GM18505 (cell line): ENCODE data around the gene TNXB.
A peak's percentile ranks its signal among the peaks of the same experiment; 100 is the strongest.

ENCODE experiments used
- ATAC-seq: cut with Tn5 transposase; IDR thresholded peaks from one replicate; pipeline ENCODE4 v1.9.1; 2021; ENCODE audit not compliant: unreplicated experiment
- POLR2A ChIP-seq: IDR thresholded peaks from 4 replicates; pipeline ENCODE4 v1.6.1; 2011; ENCODE audit warnings: borderline replicate concordance; ENCODE audit not compliant: insufficient read depth, insufficient read length; ENCODE audit errors: extremely low read depth

Gene TNXB, protein sequence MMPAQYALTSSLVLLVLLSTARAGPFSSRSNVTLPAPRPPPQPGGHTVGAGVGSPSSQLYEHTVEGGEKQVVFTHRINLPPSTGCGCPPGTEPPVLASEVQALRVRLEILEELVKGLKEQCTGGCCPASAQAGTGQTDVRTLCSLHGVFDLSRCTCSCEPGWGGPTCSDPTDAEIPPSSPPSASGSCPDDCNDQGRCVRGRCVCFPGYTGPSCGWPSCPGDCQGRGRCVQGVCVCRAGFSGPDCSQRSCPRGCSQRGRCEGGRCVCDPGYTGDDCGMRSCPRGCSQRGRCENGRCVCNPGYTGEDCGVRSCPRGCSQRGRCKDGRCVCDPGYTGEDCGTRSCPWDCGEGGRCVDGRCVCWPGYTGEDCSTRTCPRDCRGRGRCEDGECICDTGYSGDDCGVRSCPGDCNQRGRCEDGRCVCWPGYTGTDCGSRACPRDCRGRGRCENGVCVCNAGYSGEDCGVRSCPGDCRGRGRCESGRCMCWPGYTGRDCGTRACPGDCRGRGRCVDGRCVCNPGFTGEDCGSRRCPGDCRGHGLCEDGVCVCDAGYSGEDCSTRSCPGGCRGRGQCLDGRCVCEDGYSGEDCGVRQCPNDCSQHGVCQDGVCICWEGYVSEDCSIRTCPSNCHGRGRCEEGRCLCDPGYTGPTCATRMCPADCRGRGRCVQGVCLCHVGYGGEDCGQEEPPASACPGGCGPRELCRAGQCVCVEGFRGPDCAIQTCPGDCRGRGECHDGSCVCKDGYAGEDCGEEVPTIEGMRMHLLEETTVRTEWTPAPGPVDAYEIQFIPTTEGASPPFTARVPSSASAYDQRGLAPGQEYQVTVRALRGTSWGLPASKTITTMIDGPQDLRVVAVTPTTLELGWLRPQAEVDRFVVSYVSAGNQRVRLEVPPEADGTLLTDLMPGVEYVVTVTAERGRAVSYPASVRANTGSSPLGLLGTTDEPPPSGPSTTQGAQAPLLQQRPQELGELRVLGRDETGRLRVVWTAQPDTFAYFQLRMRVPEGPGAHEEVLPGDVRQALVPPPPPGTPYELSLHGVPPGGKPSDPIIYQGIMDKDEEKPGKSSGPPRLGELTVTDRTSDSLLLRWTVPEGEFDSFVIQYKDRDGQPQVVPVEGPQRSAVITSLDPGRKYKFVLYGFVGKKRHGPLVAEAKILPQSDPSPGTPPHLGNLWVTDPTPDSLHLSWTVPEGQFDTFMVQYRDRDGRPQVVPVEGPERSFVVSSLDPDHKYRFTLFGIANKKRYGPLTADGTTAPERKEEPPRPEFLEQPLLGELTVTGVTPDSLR (N-terminal part only)

DNA sequence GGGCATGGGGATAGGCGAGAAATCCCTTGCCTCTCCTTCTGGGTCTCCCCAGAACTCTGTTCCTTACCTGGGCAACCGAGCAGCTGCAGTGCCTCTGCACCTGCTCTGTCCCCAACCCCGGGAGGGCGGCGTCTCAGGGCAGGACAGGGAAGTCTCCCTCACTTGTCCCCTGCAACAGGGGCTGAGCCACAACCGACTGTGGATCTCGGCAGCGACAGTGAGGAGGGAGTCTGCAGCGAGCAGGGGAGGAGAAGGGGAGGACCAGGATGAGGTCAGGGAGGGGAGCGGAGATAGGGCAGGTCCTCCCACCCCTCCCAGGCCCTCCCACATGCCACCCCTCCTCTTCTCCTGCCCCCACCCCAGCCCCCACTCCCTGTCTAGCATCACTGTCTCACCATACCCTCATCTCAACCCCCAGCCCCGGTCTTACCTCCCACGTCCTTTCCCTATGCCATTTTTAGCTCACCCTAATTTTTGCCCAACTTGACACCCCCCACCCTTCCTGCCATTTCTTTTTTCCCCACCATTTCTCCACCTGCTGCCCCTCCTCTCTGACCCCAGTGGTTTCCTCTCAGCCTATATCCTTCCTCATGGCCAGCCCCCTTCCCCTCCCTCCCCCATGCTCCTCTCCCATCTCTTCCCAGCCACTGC, at the start of gene TNXB:
TNXB (minus strand) TSS at position 225 of the 651 bp plus-strand sequence. CDS start 11,140 bp downstream, outside the sequence.
- TF ChIP-seq POLR2A: peak; percentile 17
- ATAC-seq: no peak

DNA sequence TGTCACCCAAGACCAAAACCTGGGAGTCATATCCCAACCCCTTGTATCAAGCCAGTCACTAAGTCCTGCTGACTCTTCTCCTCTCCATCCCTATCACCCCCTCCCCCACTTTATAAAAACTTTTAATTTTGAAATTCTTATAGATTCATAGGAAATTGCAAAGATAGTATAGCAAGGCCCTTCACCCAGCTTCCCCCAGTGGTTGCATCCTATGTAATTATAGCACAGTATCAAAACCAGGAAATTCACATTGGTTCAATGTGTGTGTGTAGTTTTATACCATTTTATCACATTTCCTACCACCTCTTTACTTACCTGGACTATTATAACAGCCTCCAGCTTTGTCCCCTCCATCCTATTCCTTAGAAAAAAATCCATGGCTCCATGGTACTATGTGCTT, 48.9 kb upstream of the TNXB start:
- TF ChIP-seq POLR2A: no peak
- no peak for ATAC-seq

DNA sequence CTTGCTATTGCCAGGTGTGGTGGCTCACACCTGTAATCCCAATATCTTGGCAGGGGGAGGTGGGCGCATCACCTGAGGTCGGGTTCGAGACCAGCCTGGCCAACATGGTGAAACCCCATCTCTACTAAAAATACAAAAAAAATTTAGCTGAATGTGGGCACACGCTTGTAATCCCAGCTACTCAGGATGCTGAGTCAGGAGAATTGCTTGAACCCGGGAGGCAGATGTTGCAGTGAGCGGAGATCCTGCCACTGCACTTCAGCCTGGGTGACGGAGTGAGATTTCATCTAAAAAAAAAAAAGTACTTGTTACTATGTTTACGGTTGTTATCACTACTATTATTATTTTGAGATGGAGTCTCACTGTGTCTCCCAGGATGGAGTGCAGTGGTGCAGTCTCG, 47.8 kb upstream of the TNXB start:
- ATAC-seq: no peak
- no peak for TF ChIP-seq POLR2A

DNA sequence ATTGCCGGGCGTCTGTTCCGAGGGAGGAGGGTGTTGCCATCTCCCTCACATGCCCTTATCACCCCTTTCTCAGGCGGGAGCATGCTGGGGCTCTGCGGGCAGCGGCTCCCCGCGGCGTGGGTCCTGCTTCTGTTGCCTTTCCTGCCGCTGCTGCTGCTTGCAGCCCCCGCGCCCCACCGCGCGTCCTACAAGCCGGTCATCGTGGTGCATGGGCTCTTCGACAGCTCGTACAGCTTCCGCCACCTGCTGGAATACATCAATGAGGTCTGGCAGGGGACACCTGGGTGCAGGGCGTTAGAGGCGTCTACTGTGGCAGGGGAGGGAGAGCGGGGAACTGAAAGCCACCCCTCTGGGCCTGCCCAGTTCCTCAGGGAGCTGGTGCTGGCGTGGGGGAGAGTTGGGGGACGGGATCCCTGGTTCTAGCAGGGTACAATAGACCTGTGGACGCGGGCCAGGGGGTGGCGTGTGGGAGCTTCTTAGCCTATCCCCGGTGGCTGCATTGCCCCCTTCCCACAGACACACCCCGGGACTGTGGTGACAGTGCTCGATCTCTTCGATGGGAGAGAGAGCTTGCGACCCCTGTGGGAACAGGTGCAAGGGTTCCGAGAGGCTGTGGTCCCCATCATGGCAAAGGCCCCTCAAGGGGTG, 45.5 kb upstream of the TNXB start:
- ATAC-seq: no peak
- TF ChIP-seq POLR2A: no peak

DNA sequence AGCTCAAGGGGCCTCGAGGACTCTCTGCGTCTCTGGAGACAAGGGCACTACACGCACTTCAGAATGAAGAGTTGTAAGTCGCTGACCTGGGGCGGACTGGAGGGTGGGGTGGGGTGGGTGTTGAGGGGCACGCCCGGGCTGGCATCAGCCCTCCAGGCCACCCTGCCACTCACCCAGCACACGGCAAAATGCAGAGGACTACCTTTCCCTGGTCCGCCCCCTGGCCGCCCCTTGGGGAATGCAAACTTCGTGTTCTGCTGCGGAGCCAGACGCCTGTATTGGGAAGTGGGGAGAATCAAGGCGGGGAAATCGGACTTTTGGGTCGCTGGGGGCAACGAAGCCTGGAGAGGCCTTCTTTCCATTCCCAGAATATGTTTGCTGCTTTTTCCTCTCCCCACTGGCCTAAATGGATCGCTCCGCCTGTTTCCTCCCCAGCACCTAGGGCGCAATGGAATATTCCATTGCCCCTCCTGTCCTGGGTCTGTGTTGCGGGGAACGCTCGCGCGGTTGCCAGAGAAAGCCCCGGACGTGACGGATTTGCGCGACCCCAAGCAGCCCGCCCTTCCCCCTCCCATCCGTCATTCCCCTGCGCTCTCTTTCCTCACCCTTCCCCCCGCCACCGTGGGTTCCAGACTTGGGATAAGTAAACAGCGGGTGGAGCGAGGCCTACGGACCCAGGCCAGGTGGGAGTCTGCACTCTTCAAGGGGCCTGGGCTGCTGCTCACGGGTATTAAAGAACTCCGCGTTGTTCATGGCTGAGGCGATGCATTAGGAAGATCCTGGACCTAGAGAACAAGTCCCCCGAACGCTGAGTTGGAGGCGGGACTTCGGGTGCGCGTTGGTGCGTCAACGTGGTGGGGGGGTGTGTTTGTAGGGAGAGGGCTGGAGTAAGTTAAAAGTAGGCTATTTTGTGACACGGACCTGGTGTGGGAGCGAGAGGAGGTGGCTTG, 44.7 kb upstream of the TNXB start, which contains the start of gene PPT2:
PPT2 (plus strand) TSS at position 578 of the 950 bp plus-strand sequence. CDS start 454 bp downstream, outside the sequence.
- ATAC-seq: no peak
- TF ChIP-seq POLR2A: no peak

DNA sequence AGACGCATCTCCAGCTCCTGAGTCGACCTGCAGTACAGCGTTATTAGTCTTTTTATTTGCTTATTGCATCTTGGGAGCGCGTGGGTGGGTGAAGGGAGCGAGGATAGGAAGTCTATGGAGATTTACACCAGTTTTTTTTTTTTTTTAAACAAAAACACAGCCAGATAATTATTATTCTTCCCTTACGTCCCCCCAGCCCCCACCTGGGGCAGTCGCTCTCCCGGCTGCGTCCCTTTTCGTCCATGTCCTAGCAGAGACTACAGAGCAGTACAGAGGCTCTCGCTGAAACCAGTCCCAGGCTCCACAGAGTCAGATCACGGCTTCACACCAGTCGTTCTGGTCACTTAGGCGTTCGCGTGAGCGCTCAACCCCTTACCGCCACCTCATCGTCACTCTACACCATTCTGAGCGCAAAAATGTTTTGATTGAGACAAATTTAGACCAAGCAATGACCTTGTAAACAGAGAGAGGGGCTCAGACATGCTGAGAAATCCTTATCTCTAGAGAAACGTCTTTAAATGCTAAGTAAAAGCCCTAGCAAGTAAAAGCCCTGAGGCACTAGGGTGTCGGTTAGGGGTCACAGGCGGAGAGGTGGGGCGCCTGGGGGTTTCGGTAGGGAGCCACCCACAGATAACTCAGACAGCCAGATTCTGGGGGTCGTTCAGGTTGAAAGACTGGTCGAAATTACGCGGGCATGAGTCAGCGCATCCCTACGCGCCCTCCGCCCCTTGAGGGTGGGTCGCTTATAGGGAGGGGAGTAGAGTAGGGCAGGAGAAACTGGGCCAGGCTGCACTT, 43.8 kb upstream of the TNXB start:
- no peak for ATAC-seq
- TF ChIP-seq POLR2A: no peak

DNA sequence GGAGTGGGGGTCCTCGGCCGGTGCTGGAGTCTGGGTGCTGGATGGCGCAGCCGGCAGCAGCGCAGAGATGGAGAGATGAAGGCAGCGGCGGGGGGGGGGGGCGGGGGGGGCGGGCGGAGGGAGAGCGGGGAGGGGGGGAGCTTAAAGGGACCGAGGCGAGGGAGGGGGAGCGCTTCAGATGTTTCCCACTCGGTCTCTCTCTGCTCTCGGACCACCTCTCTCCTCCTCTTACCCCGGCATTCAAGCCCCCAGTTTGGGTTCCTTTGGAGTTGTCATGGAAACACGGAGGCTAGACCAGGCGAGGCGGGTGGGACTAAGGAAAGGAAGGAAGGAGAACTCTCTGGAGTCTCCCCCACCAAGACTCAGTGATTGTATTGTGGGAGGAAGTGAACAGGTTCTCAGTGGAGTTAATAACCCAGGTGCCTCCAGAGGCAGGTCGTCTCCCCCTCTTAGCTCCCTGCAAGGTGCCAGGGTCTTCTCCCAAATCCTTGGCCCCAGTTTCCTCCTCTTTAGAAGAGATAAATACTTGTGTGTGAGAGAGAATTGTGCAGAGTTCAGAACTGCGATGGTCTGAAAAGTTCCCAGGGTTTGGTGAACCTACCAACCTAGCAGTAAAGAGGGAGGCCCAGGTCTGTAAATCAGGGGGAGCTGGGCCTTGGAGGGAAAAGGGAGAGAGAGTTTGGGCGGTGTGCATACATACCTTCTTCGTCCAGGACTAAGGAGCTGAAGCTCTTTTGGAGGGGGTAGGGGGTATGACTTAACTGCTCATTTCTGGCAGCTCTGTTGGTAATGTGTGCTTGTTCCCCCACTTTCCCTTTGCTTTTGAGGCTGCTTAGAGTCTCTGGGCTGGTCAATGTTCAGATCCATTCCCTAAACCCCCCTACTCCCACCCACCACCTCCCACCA, 43.0 kb upstream of the TNXB start, which contains the start of gene PRRT1:
PRRT1 (minus strand) TSS at position 77 of the 906 bp plus-strand sequence. CDS start 112 bp downstream, outside the sequence.
- TF ChIP-seq POLR2A: no peak
- ATAC-seq: no peak

DNA sequence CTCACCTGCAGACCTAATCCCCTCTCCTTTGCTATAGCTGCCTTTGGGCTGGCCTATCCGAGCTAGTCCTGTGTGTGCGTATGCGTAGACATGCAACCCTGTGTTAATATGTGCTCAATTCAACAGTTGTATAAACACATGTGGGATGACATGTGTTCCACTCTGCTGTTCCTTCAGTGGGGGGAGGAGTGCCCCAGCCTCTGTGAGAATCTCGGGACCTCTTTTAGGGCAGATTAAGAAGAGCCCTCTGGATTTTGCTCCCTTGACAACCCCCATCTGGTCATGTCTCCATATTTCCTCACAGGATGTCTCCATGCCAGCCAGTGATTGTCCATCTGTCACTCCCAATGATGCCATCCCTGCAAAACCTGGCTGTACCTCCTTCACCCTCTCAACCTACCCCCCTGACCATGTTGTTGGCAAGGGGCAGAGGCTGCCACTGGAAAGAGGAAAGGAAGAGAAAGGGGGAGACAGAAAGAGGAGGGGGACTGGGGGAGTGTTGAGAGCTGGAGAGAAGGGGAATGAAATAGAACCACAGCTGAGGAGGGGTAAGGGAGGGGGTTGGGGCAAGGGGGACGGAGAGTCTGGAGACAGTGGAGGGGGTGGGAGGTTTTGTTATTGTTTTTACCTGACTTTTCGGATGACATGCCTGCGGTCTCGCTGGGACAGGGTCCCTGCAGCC, 42.2 kb upstream of the TNXB start:
- ATAC-seq: no peak
- TF ChIP-seq POLR2A: no peak
